ENCODE data around the gene CDH13. TPM values are rescaled to one million over a fixed set of nuclear protein-coding genes. Genes with fewer than 3 reads are reported as not detected.

The CDH13 gene
- total RNA-seq, 2 experiments from 2014 or later: not detected

DNA sequence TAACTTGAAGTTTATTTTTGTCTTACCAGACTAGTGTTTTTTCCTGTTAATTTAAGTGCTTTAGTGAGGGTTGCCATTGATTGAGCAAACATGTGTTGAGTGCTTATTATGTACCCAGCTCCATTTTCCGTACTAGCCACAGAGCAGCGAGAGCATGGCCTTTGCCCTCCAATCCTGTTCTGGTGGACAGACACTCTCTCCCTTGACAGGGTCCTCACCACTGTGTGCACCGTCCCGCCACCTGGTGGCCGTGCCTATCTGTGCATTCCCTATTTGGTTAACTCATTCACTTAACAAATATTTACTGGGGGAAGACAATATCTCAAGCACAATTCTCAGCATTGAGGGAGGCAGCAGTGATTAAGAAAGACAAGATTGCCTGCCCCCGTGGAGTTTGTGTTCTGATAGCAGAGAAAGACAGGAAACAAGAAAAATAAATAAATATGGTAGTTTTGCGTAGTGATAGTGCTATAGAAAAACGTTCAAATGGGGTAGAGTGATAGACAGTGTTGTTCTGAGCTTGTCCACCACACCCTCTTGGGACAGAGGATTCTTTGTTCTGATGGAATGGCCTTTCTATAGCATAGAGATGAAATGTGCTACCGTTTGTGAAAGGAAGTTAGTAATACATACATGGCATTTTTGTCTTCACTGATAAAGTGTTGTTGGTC lies 13.0 kb downstream of the CDH13 start:
- Mint-ChIP-seq H3K4me1 (peaks cover 15% of the 10 kb centered on the region), H3K36me3 (ENCODE audit: low read depth) (no peaks in the 10 kb centered on the region), H3K4me3 (no peak overlapping the region), H3K9me3 (ENCODE audit: low read depth) (no peaks in the 10 kb centered on the region), H3K27me3 (peaks cover 5% of the 10 kb centered on the region), H3K27ac (no peak overlapping the region)
- ATAC-seq: peak; percentile 47
- CTCF ChIA-PET: interaction anchor here (0.7 to 2.6 kb wide), 8 partner anchors 11 to 145 kb away, joined by 3 to 7 read pairs (median 5); no protein-coding TSS in a partner anchor
- peak; percentile 78 for DNase-seq
- POLR2A ChIA-PET: no interaction called here
- intact Hi-C loops (cut with DNase I, micrococcal nuclease): loop anchor here (1.0 to 2.0 kb wide), 3 partner anchors 15 to 376 kb away; no protein-coding TSS in a partner anchor

- H3K4me1 Mint-ChIP-seq: peaks cover 10% of the 10 kb centered on the region
- intact Hi-C loops (cut with DNase I, micrococcal nuclease): loop anchor here (1.0 to 2.0 kb wide), 3 partner anchors 13 to 29 kb away; no protein-coding TSS in a partner anchor
- DNase-seq (peak; percentile 26), ATAC-seq (peak; percentile 90)
- H3K36me3 Mint-ChIP-seq (ENCODE audit: low read depth): no peaks in the 10 kb centered on the region
- H3K27ac Mint-ChIP-seq: peak overlapping the region; percentile 6
- H3K9me3 Mint-ChIP-seq (ENCODE audit: low read depth): no peaks in the 10 kb centered on the region
- POLR2A ChIA-PET: no interaction called here
- peaks cover 5% of the 10 kb centered on the region for H3K27me3 Mint-ChIP-seq
- no peak overlapping the region for H3K4me3 Mint-ChIP-seq
- CTCF ChIA-PET: interaction anchor here (0.6 to 2.6 kb wide), 6 partner anchors 11 to 68 kb away, joined by 3 to 7 read pairs (median 6); no protein-coding TSS in a partner anchor
Measured at GRCh38 chr16:82641336-82641984, 14.7 kb downstream of the CDH13 start.

DNA sequence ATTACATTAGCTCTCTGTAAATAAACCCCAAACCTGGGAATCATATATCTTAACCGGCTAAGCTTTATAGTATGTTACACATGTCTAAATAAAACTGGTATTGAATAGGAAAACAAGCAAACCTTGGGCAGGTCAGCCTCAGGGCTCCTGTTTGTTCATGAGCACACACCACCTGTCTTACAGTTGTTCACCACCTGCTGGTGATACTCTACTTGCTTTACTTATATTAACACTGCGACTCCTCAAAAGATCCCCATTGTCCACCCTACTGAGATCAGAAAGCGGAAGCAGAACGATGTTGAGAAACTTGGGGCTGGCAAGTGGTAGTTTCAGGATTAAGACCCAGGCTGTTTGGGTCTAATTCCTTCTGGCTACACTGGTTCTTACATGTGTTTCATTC lies 16.4 kb downstream of the CDH13 start:
- Mint-ChIP-seq H3K9me3 (ENCODE audit: low read depth) (no peaks in the 10 kb centered on the region), H3K27ac (no peak overlapping the region), H3K36me3 (ENCODE audit: low read depth) (no peaks in the 10 kb centered on the region), H3K4me3 (no peak overlapping the region), H3K4me1 (peaks cover 10% of the 10 kb centered on the region), H3K27me3 (peaks cover 5% of the 10 kb centered on the region)
- ATAC-seq: no peak
- DNase-seq: no peak
- CTCF ChIA-PET: interaction anchor here (1.2 to 1.4 kb wide), 3 partner anchors 9 to 28 kb away, joined by 4 to 7 read pairs (median 5); no protein-coding TSS in a partner anchor
- POLR2A ChIA-PET: no interaction called here
- intact Hi-C loops (cut with DNase I, micrococcal nuclease): no loop called here

- intact Hi-C loops (cut with DNase I, micrococcal nuclease): no loop called here
- CTCF ChIA-PET: interaction anchor here (1.2 kb wide), 1 partner anchor 27 kb away, joined by 4 read pairs; no protein-coding TSS in a partner anchor
- peaks cover 10% of the 10 kb centered on the region for H3K4me1 Mint-ChIP-seq
Measured at GRCh38 chr16:82643936-82644630, 17.3 kb downstream of the CDH13 start.

DNA sequence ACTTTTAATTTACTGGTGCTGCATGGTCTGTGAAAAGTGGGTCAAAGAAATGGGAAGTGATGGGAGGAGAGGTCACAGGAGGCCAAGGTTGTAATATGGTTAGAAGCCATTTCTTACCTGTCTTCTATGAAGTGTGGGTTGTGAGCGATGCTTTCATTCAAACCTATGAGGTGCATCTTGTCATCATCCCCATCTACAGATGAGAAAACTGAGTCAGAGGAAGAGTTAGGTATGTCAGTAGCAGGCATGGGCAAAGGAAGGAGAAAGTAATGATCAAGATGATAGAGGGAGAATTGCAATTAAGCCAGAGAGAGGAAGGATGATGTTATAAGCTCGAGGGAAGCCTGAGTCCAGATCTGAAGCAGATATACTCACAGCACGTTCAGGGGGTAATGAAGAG lies 19.7 kb downstream of the CDH13 start:
- DNase-seq (no peak), ATAC-seq (no peak)
- H3K4me1 Mint-ChIP-seq: peaks cover 26% of the 10 kb centered on the region
- CTCF ChIA-PET: no interaction called here
- POLR2A ChIA-PET: no interaction called here
- peaks cover 2% of the 10 kb centered on the region for H3K27me3 Mint-ChIP-seq
- H3K27ac Mint-ChIP-seq: no peak overlapping the region
- no peaks in the 10 kb centered on the region for H3K9me3 Mint-ChIP-seq (ENCODE audit: low read depth)
- intact Hi-C loops (cut with DNase I, micrococcal nuclease): no loop called here
- H3K36me3 Mint-ChIP-seq (ENCODE audit: low read depth): no peaks in the 10 kb centered on the region
- H3K4me3 Mint-ChIP-seq: no peak overlapping the region

More at GRCh38 chr16:82643936-82644630, 17.3 kb downstream of the CDH13 start:
- ATAC-seq (no peak), DNase-seq (no peak)
- POLR2A ChIA-PET: no interaction called here
- no peak overlapping the region for H3K4me3 Mint-ChIP-seq
- no peaks in the 10 kb centered on the region for H3K36me3 Mint-ChIP-seq (ENCODE audit: low read depth)
- H3K27me3 Mint-ChIP-seq: peaks cover 5% of the 10 kb centered on the region
- no peaks in the 10 kb centered on the region for H3K9me3 Mint-ChIP-seq (ENCODE audit: low read depth)
- H3K27ac Mint-ChIP-seq: no peak overlapping the region

DNA sequence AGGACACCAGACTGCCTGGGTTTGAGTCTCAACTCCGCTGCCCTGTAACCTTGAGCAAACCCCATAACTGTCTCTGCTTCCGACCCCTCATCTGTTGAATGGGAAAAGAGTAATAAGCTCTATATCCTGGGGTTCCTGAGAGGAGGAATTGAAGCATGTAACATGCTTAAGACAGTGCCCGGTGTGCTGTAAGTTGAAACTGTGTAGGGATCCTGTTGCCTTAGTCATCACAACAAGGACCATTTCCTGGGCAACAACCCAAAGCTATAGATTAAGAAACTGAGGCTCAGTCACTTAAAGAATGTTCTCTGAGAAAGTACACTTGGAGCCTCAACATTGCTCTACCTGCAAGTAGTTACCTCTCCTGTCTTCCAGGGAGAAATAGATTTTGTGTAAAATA lies 23.0 kb downstream of the CDH13 start:
- ATAC-seq: no peak
- H3K27ac Mint-ChIP-seq: no peak overlapping the region
- no peaks in the 10 kb centered on the region for H3K9me3 Mint-ChIP-seq (ENCODE audit: low read depth)
- intact Hi-C loops (cut with DNase I, micrococcal nuclease): loop anchor here (5.0 to 10.0 kb wide), 5 partner anchors 477 to 1642 kb away; partner anchors contain the start of genes CENPN (in 1 of the 2), CMC2 (in 1 of the 2) and MPHOSPH6 (in 1 of the 2)
- DNase-seq: no peak
- peaks cover 52% of the 10 kb centered on the region for H3K4me1 Mint-ChIP-seq
- H3K36me3 Mint-ChIP-seq (ENCODE audit: low read depth): no peaks in the 10 kb centered on the region
- CTCF ChIA-PET: no interaction called here
- no peak overlapping the region for H3K4me3 Mint-ChIP-seq
- H3K27me3 Mint-ChIP-seq: peaks cover 2% of the 10 kb centered on the region
- POLR2A ChIA-PET: no interaction called here

- ChIA-PET POLR2A (no interaction called here), CTCF (no interaction called here)
- Mint-ChIP-seq H3K9me3 (ENCODE audit: low read depth) (no peaks in the 10 kb centered on the region), H3K4me3 (no peak overlapping the region), H3K36me3 (ENCODE audit: low read depth) (no peaks in the 10 kb centered on the region), H3K4me1 (peaks cover 62% of the 10 kb centered on the region), H3K27ac (no peak overlapping the region), H3K27me3 (peaks cover 2% of the 10 kb centered on the region)
- DNase-seq: no peak
- ATAC-seq: no peak
- intact Hi-C loops (cut with DNase I, micrococcal nuclease): loop anchor here (5.0 to 10.0 kb wide), 5 partner anchors 479 to 1644 kb away; partner anchors contain the start of genes CENPN (in 1 of the 2), CMC2 (in 1 of the 2) and MPHOSPH6 (in 1 of the 2)
Measured at GRCh38 chr16:82650804-82651203, 24.0 kb downstream of the CDH13 start.

DNA sequence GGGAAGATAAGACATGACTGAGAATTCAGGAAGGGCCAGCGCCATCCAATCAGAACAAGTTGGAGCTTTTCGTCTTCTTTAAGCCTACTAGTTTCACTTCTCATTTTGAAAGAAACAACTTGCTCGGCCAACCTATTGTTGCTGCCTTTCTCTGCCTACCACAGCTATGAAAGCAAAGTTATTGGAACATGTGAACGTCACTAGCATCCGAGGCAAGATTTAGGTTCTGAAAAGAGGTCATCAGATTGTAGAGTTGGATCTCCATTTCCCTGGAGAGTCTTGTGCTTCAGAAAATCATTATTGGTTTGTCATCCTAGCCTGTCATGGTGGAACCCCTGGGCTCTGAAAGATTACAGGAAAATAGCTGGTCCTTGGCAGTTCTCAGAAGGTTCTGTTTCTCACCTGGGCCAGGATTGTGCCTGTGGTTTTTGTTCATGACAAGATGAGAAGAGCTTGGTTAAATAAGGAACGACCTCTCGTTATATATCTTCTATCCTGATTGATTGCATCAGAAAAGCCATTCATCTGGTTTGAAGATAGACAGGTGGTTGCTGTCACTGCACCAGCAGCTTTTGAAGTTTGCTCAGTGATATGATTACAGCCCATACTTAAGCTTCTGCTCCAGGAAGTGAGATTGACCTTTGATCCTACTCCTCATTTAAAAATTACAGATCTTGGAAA lies 25.3 kb downstream of the CDH13 start:
- H3K9me3 Mint-ChIP-seq (ENCODE audit: low read depth): no peaks in the 10 kb centered on the region
- peak; percentile 20 for ATAC-seq
- intact Hi-C loops (cut with DNase I, micrococcal nuclease): loop anchor here (5.0 to 10.0 kb wide), 5 partner anchors 480 to 1645 kb away; partner anchors contain the start of genes CENPN (in 1 of the 2), CMC2 (in 1 of the 2) and MPHOSPH6 (in 1 of the 2)
- ChIA-PET CTCF (interaction anchor here (0.6 to 1.9 kb wide), 6 partner anchors 9 to 388 kb away, joined by 3 to 7 read pairs (median 3); no protein-coding TSS in a partner anchor), POLR2A (interaction anchor here (0.6 kb wide), 1 partner anchor 281 kb away, joined by 4 read pairs; no protein-coding TSS in a partner anchor)
- H3K4me3 Mint-ChIP-seq: peak overlapping the region; percentile 34
- peaks cover 74% of the 10 kb centered on the region for H3K4me1 Mint-ChIP-seq
- peak overlapping the region; percentile 88 for H3K27ac Mint-ChIP-seq
- H3K36me3 Mint-ChIP-seq (ENCODE audit: low read depth): no peaks in the 10 kb centered on the region
- DNase-seq: peak; percentile 47
- H3K27me3 Mint-ChIP-seq: peaks cover 2% of the 10 kb centered on the region

GRCh38 chr16:82652826-82653225 lies 26.1 kb downstream of the CDH13 start:
- no peak for ATAC-seq
- intact Hi-C loops (cut with DNase I, micrococcal nuclease): loop anchor here (5.0 to 10.0 kb wide), 5 partner anchors 481 to 1646 kb away; partner anchors contain the start of genes CENPN (in 1 of the 2), CMC2 (in 1 of the 2) and MPHOSPH6 (in 1 of the 2)
- CTCF ChIA-PET: interaction anchor here (1.0 to 1.9 kb wide), 4 partner anchors 10 to 389 kb away, joined by 3 to 7 read pairs (median 4); no protein-coding TSS in a partner anchor

More at GRCh38 chr16:82652826-82653225, 26.1 kb downstream of the CDH13 start:
- no peak for DNase-seq
- Mint-ChIP-seq H3K27ac (peak overlapping the region; percentile 88), H3K36me3 (ENCODE audit: low read depth) (no peaks in the 10 kb centered on the region), H3K4me1 (peaks cover 80% of the 10 kb centered on the region), H3K4me3 (no peak overlapping the region), H3K9me3 (ENCODE audit: low read depth) (no peaks in the 10 kb centered on the region), H3K27me3 (peaks cover 2% of the 10 kb centered on the region)
- POLR2A ChIA-PET: no interaction called here
